Right forelimb (tissue), 1 donor: ENCODE measurements around the gene BCAN.
"Not testable (repeated sequence)": the region's sequence is repeated elsewhere in the genome, so short reads cannot be mapped to it uniquely, and the experiment has no call there.

Experiments
- DNase-seq: peaks from one replicate; pipeline ENCODE4 v3.0.0-alpha.2; 2018

The BCAN gene

GRCh38 chr1:156641761-156642264 is at the start of gene BCAN:
BCAN (plus strand) TSS chr1:156642117; CDS start chr1:156646055, 3,938 bp downstream.
- peak; percentile 59 for DNase-seq

- DNase-seq, result no peak
These were observed 49.6 kb upstream of the BCAN start for GRCh38 chr1:156592158-156592909.

- DNase-seq, result no peak
These were observed 48.8 kb upstream of the BCAN start for GRCh38 chr1:156592910-156593660.

GRCh38 chr1:156593661-156593989 is 48.3 kb upstream of the BCAN start:
- DNase-seq, result no peak

GRCh38 chr1:156594190-156594589 is 47.7 kb upstream of the BCAN start:
- no peak for DNase-seq

- no peak for DNase-seq
These were observed 46.9 kb upstream of the BCAN start for GRCh38 chr1:156595016-156595415.

- no peak for DNase-seq
These were observed 45.5 kb upstream of the BCAN start for GRCh38 chr1:156596426-156596825.

GRCh38 chr1:156598125-156598524 is 43.8 kb upstream of the BCAN start:
- DNase-seq, result no peak

GRCh38 chr1:156598731-156599432 is 43.0 kb upstream of the BCAN start:
- no peak for DNase-seq

- DNase-seq, result no peak
These were observed 42.1 kb upstream of the BCAN start for GRCh38 chr1:156599811-156600210.

GRCh38 chr1:156600733-156601121 is 41.2 kb upstream of the BCAN start:
- no peak for DNase-seq

- DNase-seq, result peak; percentile 89
These were observed 40.6 kb upstream of the BCAN start, which contains the start of gene GPATCH4 for GRCh38 chr1:156601122-156601830. GPATCH4 (minus strand) TSS chr1:156601479.

GRCh38 chr1:156601892-156602291 is 40.0 kb upstream of the BCAN start:
- no peak for DNase-seq

- no peak for DNase-seq
These were observed 39.3 kb upstream of the BCAN start for GRCh38 chr1:156602557-156602993.

GRCh38 chr1:156607344-156607743 is 34.6 kb upstream of the BCAN start:
- not testable (repeated sequence) for DNase-seq

- DNase-seq, result no peak
These were observed 33.8 kb upstream of the BCAN start for GRCh38 chr1:156608036-156608674.

- no peak for DNase-seq
These were observed 32.9 kb upstream of the BCAN start for GRCh38 chr1:156608981-156609380.

- not testable (repeated sequence) for DNase-seq
These were observed 31.8 kb upstream of the BCAN start for GRCh38 chr1:156610072-156610471.

GRCh38 chr1:156612666-156613065 is 29.3 kb upstream of the BCAN start:
- no peak for DNase-seq

GRCh38 chr1:156615946-156616345 is 26.0 kb upstream of the BCAN start:
- no peak for DNase-seq

- DNase-seq, result no peak
These were observed 25.5 kb upstream of the BCAN start for GRCh38 chr1:156616463-156616862.
